Retinal pigment epithelial cell (primary cell): ENCODE measurements around the gene TMEM255A.

Experiments used
- DNase-seq: peaks from one replicate; pipeline ENCODE4 v3.0.0-alpha.2; 2010; ENCODE audit warnings: low read depth
- H3K4me3 ChIP-seq: 2 replicates; pipeline ENCODE4 v1.5.1; 2011; ENCODE audit warnings: mild to moderate bottlenecking, low read length, control low read depth, moderate library complexity
- TF ChIP-seq, protein P1 (sequence below): conservative IDR thresholded peaks from 2 replicates; pipeline ENCODE4 v1.5.1; 2011; ENCODE audit warnings: low read depth, low read length, control low read depth, inconsistent platforms

Gene TMEM255A

DNA sequence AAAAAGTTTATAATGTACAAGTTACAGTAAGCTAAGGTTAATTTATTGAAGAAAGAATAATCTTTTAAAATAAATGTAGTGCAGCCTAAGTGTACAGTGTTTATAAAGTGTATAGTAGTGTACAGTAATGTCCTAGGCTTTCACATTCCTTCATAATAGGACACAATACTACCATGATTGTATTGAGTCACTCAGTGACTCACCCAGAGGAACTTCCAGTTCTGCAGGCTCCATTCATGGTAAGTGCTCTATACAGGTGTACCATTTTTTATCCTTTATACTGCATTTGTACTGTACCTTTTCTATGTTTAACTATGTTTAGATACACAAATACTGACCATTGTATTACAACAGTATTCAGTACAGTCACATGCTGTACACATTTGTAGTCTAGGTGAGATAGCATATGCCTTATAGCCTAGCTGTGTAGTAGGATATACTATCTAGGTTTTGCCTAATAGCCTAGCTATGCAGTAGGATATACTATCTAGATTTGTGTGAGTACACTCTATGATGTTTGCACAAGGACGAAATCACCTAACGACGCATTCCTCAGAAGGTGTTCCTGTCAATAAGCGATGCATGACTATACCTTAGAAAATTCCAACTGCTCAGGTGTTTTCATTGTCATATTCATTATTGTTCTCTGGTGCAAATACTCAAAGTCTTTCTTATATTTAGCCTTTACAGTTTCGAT, 5.5 kb upstream of the TMEM255A start:
- DNase-seq = no peak
- H3K4me3 ChIP-seq = no peak overlapping the region
- TF ChIP-seq, protein P1, sequence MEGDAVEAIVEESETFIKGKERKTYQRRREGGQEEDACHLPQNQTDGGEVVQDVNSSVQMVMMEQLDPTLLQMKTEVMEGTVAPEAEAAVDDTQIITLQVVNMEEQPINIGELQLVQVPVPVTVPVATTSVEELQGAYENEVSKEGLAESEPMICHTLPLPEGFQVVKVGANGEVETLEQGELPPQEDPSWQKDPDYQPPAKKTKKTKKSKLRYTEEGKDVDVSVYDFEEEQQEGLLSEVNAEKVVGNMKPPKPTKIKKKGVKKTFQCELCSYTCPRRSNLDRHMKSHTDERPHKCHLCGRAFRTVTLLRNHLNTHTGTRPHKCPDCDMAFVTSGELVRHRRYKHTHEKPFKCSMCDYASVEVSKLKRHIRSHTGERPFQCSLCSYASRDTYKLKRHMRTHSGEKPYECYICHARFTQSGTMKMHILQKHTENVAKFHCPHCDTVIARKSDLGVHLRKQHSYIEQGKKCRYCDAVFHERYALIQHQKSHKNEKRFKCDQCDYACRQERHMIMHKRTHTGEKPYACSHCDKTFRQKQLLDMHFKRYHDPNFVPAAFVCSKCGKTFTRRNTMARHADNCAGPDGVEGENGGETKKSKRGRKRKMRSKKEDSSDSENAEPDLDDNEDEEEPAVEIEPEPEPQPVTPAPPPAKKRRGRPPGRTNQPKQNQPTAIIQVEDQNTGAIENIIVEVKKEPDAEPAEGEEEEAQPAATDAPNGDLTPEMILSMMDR = no peak

DNA sequence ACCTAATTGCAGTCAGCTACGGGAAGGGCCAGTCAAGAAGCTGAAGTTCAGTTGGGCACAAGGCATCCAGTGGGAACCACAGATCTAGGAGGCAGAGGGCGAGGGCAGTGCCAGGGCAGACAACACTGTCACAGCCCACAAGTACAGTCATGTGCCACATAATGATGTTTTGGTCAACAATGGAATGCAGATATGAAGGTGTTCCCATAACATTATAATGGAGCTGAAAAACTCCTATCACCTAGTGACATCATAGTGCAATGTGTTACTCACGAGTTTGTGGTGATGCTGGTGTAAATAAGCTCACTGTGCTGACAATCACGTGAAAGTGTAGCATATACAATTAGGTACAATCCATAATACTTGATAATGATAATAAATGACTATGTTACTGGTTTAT, 4.5 kb upstream of the TMEM255A start:
- TF ChIP-seq, protein P1 = no peak
- DNase-seq = no peak
- no peak overlapping the region for H3K4me3 ChIP-seq

DNA sequence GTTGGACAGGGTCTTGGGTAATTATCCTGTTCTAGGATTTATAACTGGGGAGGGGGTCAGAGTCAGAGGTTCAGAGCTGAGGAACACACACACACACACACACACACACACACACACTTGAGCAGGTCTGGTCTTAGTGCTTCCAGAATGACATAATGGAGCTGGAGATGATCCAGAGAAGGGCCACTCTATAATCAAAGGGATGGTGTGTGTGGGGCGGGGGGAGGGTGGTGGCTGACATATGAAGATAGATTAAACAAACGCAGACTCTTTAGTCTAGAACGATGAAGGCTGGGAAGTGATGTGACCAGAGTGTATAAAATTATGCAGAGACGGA, 434 bp upstream of the TMEM255A start:
- TF ChIP-seq, protein P1 = no peak
- no peak for DNase-seq
- H3K4me3 ChIP-seq = no peak overlapping the region

DNA sequence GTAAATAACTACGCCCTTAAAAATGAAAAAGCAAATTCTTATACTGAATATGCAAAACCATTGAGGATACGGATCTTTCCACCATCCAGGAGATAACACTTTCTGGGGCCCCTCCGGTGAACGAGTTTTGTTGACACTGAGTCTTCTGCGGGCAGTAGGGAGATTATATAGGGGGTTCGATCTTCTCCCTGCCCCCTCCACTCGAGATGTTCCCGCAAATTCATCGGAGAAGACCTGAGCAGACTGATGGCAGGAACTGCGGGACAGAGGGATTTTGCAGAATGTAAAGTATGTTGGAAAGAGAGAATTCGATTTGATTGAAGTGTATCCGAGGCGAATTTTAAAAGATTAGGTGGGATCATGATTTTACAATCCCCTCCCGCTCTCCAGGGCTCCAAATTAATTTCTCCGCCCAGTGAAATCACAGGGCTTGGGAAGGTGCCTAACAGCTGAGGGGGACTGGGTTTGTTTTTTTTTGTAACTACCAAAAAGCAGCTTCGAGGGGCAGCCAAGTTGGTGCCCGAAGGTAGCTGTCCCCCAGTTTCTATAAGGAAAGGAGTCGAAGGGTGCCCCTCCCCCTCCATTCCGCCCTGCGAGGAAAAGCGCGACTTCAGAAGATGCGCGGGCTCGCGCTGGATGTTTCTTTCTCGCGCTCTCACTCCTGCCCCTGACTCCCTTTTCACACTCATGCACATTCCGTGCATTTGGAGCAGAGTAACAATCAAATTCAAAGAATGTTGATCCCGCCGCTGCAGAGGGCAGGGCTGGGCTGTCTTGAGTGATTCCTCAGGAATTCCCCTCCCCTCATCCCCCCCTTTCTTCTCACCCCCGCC, 1.2 kb downstream of the TMEM255A start:
- TF ChIP-seq, protein P1 = no peak
- DNase-seq = no peak
- H3K4me3 ChIP-seq = peak overlapping the region; percentile 51

DNA sequence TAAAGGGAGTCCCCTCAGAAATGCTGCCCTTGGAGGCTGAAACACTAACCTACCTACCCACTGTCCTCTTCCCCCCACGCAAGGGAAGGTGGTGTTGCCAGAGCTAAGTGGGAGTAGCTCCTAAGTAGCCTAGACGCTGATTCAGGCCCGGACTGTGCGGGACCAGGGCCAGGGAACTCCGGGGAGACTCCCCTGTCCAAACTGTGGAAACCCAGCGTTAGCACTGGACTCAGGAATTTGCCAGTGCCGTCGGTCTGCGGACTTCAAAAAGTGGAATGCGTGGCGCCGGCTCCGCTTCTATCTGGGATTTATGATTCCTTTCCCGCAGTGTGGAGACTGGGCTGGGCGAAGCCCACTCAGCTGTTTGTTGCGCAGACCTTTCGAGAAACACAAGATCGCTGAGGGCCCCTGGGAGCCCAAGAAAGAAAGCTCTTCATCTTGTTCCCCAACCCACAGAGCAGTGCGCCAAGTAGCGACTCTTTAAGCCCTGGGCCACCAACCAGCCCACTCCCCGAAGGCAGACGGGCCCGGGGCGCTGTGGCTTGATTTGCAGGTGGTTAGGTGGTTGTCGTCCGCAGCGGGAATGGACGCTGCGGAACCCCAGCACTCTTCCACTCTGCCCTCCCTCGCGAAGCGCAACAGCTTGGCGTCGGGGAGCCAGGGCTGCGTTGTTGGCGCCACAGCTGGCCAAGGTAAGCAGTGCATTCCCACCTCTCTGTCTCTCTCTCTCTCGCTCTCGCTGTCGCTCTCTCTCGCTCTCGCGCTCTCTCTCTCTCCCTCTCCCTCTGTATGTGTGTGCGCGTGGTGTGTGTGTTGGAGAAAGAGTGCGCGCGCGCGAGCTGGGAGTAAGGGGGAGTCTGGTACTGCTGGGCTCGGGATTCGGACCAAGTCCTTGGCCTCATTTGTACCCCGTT, 2.0 kb downstream of the TMEM255A start:
- TF ChIP-seq, protein P1 = peak; percentile 58
- H3K4me3 ChIP-seq = peak overlapping the region; percentile 51
- peak; percentile 54 for DNase-seq

DNA sequence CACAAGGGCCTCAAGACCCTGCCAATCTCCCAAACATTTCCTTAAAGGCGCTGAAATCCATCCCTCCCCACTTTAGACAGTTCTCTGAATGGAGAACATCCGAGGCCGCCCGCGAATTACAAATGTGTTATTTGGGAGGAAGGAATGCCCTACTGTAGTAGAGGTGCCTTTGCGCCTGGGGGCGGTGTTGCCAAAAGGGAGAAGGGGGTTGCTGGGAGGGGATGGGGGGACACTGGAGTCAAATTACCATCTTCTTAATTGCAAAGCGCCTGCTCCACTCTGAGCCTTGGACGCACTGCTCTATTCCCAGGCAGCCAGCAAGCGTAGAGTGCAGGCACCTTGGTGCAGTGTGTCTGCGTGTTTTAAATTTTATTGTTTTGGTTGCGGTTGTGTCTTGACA, 2.7 kb downstream of the TMEM255A start:
- TF ChIP-seq, protein P1 = peak; percentile 18
- no peak overlapping the region for H3K4me3 ChIP-seq
- no peak for DNase-seq
